Muscle layer of colon (tissue), 2 donors: ENCODE data around the gene ADM.

Source experiments
- H3K27ac ChIP-seq: one replicate; pipeline ENCODE4 v1.7.0; 2013; ENCODE audit warnings: low read depth, mild to moderate bottlenecking, low read length, moderate library complexity
- H3K27me3 ChIP-seq, 2 donors: one replicate each; pipeline ENCODE4 v1.7.0; 2013; ENCODE audit warnings: low read length in 2 of 2, mild to moderate bottlenecking in 2 of 2; ENCODE audit not compliant: insufficient read depth in 2 of 2, control insufficient read depth in 1 of 2
- H3K36me3 ChIP-seq: one replicate; pipeline ENCODE4 v1.7.0; 2013; ENCODE audit warnings: mild to moderate bottlenecking, low read length; ENCODE audit not compliant: insufficient read depth
- H3K4me1 ChIP-seq: one replicate; pipeline ENCODE4 v1.7.0; 2013; ENCODE audit warnings: mild to moderate bottlenecking, low read length; ENCODE audit not compliant: insufficient read depth
- H3K4me3 ChIP-seq, 2 donors: one replicate each; pipeline ENCODE4 v1.7.0; 2013; ENCODE audit warnings: low read length in 2 of 2, low read depth in 1 of 2, mild to moderate bottlenecking in 1 of 2, moderate library complexity in 1 of 2
- H3K9ac ChIP-seq: one replicate; pipeline ENCODE4 v1.7.0; 2013; ENCODE audit warnings: low read length
- H3K9me3 ChIP-seq: one replicate; pipeline ENCODE4 v1.7.0; 2013; ENCODE audit warnings: mild to moderate bottlenecking, low read length
- donor health status: abdominal sarcoma.
- donor health status: Adenocarcinoma of cecum.

ADM gene

GRCh38 chr11:10293423-10294289 is 11.2 kb upstream of the ADM start, which contains the start of gene SBF2:
Gene SBF2 (minus strand): TSS chr11:10294219. CDS start chr11:10294069, 150 bp downstream.
- Histone ChIP-seq H3K27me3 (no peaks in the 10 kb centered on the region), H3K4me3 (peak within 1 kb of the TSS; percentile 51 to 96), H3K27ac (peak within 1 kb of the TSS; percentile 83), H3K9me3 (no peaks in the 10 kb centered on the region), H3K36me3 (no peaks in the 10 kb centered on the region), H3K4me1 (peaks cover 18% of the 10 kb centered on the region), H3K9ac (peak within 1 kb of the TSS; percentile 11)

DNA sequence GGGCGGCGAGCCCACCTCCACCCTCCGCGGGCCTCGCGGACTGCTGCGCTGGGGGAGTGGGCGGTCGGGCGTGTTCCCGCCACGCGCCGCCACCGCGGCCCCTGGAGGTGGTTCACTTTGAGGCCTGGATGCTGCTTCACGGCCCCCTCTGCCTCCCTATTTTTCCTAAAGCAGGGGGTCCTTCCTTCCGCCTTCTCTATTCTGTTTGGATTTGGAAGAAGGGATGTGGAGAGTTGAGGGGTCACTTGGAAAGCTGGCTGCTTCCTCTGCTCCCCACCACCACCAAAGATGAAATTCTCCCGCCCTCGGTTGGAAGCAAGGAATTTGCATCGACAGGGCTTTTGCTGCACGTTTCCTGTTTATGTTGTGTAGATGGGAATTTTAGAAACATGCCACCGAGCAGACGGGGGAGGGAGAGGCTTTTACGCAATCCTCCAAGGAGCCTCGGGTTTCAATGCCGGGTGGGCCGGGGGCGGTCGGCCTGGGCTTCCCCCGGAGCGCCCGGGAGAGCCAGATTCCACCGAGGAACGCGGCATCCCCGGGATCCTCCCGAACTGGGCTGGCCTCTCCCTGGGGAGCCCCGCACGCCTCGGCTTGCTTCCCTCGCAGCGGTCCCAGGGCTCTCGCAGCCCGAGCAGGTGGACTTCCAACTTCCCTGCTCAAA is 10.5 kb upstream of the ADM start:
- Histone ChIP-seq H3K9ac (no peak overlapping the region), H3K4me3 (peak overlapping the region; percentile 51 to 96), H3K9me3 (no peaks in the 10 kb centered on the region), H3K36me3 (no peaks in the 10 kb centered on the region), H3K27ac (peak overlapping the region; percentile 83), H3K4me1 (peaks cover 18% of the 10 kb centered on the region), H3K27me3 (no peaks in the 10 kb centered on the region)

- Histone ChIP-seq H3K9me3 (no peaks in the 10 kb centered on the region), H3K27me3 (no peaks in the 10 kb centered on the region), H3K36me3 (no peaks in the 10 kb centered on the region), H3K4me3 (peak overlapping the region; percentile 51 to 96), H3K27ac (peak overlapping the region; percentile 83), H3K9ac (no peak overlapping the region), H3K4me1 (peaks cover 15% of the 10 kb centered on the region)
Measured at GRCh38 chr11:10295064-10295901, 9.6 kb upstream of the ADM start.

DNA sequence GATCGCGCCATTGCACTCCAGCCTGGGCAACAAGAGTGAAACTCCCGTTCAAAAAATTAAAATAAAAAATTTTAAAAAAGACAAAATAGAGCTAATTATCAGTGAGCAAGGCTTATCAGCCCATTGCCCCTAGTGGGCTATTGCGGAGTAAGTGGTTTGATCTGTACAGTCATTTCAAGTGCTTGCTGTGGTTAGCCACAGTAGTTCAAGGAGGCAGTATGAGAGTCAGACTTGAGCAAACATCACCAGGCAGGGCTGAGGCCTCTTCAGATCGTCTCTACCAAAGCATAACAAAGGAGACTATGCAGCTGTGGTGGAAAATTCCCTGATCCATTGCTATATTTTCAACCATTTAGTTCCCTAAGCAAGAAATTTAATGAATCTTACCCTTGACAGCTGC is 6.5 kb upstream of the ADM start:
- no peaks in the 10 kb centered on the region for H3K36me3 ChIP-seq
- no peaks in the 10 kb centered on the region for H3K27me3 ChIP-seq
- H3K4me1 ChIP-seq = peaks cover 6% of the 10 kb centered on the region
- H3K9ac ChIP-seq = no peak overlapping the region
- H3K4me3 ChIP-seq = no peak overlapping the region
- no peak overlapping the region for H3K27ac ChIP-seq
- H3K9me3 ChIP-seq = no peaks in the 10 kb centered on the region

DNA sequence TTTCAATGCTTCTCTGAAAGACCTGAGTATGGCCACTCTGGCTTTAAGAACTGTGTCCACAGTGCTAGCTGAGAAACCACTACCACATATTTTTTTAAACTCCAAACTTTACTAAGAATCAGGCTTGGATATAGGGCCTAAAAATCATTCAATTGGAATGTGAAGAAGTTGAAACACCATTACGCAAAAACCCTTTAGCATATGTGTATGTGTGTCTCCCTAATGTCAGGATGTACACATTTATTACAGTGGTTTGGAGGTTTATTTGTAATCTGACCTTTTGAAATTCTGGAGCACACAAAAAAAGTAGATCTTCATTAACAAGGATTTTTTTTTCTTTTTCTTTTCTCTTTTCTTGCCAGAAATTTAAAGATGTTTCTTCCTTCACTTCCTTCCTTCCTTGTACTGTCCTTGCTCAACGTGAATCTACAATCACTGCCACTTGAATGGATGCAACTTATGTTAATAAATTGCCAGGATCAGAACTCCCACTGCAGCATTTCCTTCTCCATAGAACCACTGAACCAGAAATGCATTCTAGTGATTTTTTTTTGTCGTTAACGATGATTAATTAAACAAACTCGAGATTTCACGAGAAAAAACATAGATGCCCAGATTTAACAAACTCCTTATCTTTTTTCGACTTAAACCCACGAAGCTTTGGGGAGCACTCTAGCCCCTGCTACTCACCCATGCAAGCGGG is 3.1 kb upstream of the ADM start:
- H3K36me3 ChIP-seq = no peaks in the 10 kb centered on the region
- H3K9me3 ChIP-seq = no peaks in the 10 kb centered on the region
- peak overlapping the region; percentile 94 for H3K27ac ChIP-seq
- peak overlapping the region; percentile 98 for H3K9ac ChIP-seq
- H3K27me3 ChIP-seq = no peaks in the 10 kb centered on the region
- H3K4me3 ChIP-seq = peak overlapping the region in 1 of 2 donors; percentile 85
- peaks cover 17% of the 10 kb centered on the region for H3K4me1 ChIP-seq

- Histone ChIP-seq H3K4me3 (peak overlapping the region; percentile 78 to 85), H3K36me3 (no peaks in the 10 kb centered on the region), H3K9ac (peak overlapping the region; percentile 98), H3K9me3 (no peaks in the 10 kb centered on the region), H3K27me3 (no peaks in the 10 kb centered on the region), H3K27ac (peak overlapping the region; percentile 94), H3K4me1 (peaks cover 22% of the 10 kb centered on the region)
Measured at GRCh38 chr11:10302359-10302743, 2.5 kb upstream of the ADM start.

DNA sequence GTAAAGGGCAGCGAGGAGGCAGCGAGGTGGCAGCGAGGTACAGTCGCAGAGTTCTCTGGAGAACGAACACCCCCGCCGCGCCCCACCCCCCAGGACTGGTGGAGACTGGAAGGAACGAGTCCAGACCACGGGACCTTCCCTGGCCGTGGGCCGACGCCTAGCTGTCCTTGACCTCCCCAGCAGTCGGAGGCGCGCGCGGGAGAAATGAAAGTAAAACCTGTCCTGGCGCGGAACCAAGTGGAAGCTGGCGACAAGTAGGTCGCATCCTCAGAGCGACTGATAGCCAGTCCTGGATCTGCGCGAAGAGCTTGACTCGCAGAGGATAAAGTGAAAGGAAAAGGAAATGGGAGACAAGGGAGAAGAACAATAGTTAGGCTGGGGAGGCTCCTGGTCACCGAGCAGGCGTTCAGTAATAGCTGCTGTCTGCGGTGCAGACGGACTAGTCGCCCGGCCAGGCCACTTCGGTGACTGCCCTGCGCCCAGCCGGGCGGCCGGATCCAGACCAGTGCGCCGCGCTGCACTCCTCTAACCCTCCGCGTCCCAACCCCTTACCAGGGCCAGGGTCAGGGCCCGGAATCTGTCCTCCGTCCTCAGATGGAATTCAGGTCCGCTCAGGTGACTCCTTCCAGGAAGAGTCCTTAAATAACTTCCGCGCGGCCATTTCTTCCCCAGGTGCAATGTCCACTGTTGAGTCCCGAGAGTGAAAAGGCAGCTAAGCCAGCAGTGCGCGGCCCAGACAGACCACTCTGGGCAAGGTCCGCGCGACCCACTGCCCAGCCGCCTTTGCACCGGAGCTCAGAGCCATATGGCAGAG is 1.9 kb upstream of the ADM start:
- peaks cover 22% of the 10 kb centered on the region for H3K4me1 ChIP-seq
- peak overlapping the region; percentile 94 for H3K27ac ChIP-seq
- no peaks in the 10 kb centered on the region for H3K27me3 ChIP-seq

GRCh38 chr11:10303558-10304363 is 1.1 kb upstream of the ADM start:
- Histone ChIP-seq H3K27me3 (no peaks in the 10 kb centered on the region), H3K27ac (peak overlapping the region; percentile 94), H3K4me3 (peak overlapping the region; percentile 78 to 85), H3K9ac (peak overlapping the region; percentile 98), H3K4me1 (peaks cover 29% of the 10 kb centered on the region), H3K9me3 (no peaks in the 10 kb centered on the region), H3K36me3 (no peaks in the 10 kb centered on the region)

More for the DNA sequence above, 1.9 kb upstream of the ADM start:
- no peaks in the 10 kb centered on the region for H3K36me3 ChIP-seq
- H3K9ac ChIP-seq = peak overlapping the region; percentile 98
- H3K4me3 ChIP-seq = peak overlapping the region; percentile 78 to 85
- H3K9me3 ChIP-seq = no peaks in the 10 kb centered on the region

GRCh38 chr11:10305262-10305963 is 540 bp downstream of the ADM start:
- H3K4me1 ChIP-seq = peaks cover 45% of the 10 kb centered on the region

More at GRCh38 chr11:10305262-10305963, 540 bp downstream of the ADM start:
- Histone ChIP-seq H3K4me3 (peak overlapping the region; percentile 78 to 85), H3K9ac (peak overlapping the region; percentile 98), H3K9me3 (no peaks in the 10 kb centered on the region), H3K36me3 (no peaks in the 10 kb centered on the region), H3K27ac (peak overlapping the region; percentile 94), H3K27me3 (no peaks in the 10 kb centered on the region)
